IMR-90 (cell line): ENCODE results near the gene KDM4B. TPM values are rescaled to one million over a fixed set of nuclear protein-coding genes. Genes with fewer than 3 reads are reported as not detected.

Experiments used
- ATAC-seq: fragments of 200-7000 bp; cut with Tn5 transposase; 2 replicates; pipeline ENCODE4 v1.9.1; 2020; ENCODE audit warnings: low read depth, mild to moderate bottlenecking, moderate library complexity
- BruUV-seq: library from RNA; stranded (reverse); fragments of 400-500 nt; replicated peaks from 2 replicates; lab custom pipeline; 2021; lab: Mats Ljungman, UMichigan
- CTCF ChIA-PET: fragments of 300-600 bp; formaldehyde crosslinking; extraction: SDS; loops from one replicate; lab custom pipeline; 2021; ENCODE audit warnings: antibody characterized with exemption; lab: Yijun Ruan, JAX
- POLR2A ChIA-PET: fragments of 300-600 bp; sonication (Branson Sonifier 250); formaldehyde crosslinking; loops from one replicate; lab custom pipeline; 2022; ENCODE audit warnings: antibody characterized with exemption; ENCODE audit not compliant: unreplicated experiment; lab: Charles Lee
- DNase-seq: peaks from one replicate; pipeline ENCODE4 v3.0.0; 2013
- H2AFZ ChIP-seq: replicated peaks from 2 replicates; pipeline ENCODE3; 2013; ENCODE audit warnings: low read length, mild to moderate bottlenecking; ENCODE audit not compliant: poor library complexity
- H2AK5ac ChIP-seq: 2 replicates; pipeline ENCODE4 v1.6.1; 2013; ENCODE audit warnings: low read depth, low read length, inconsistent platforms
- H2AK9ac ChIP-seq: replicated peaks from 2 replicates; pipeline ENCODE3; 2013; ENCODE audit warnings: mild to moderate bottlenecking, low read depth, low read length, moderate library complexity; ENCODE audit not compliant: poor library complexity
- H2BK120ac ChIP-seq: 2 replicates; pipeline ENCODE4 v1.6.1; 2013; ENCODE audit warnings: low read depth, low read length, inconsistent platforms
- H2BK15ac ChIP-seq: 3 replicates; pipeline ENCODE4 v1.6.1; 2013; ENCODE audit warnings: low read depth, low read length, inconsistent platforms
- H2BK20ac ChIP-seq: 2 replicates; pipeline ENCODE4 v1.6.1; 2013; ENCODE audit warnings: low read depth, mild to moderate bottlenecking, inconsistent platforms, low read length, moderate library complexity
- H2BK5ac ChIP-seq: 2 replicates; pipeline ENCODE4 v1.6.1; 2013; ENCODE audit warnings: mild to moderate bottlenecking, low read depth, low read length, inconsistent platforms; ENCODE audit not compliant: poor library complexity, severe bottlenecking
- H3K14ac ChIP-seq: replicated peaks from 2 replicates; pipeline ENCODE4 v1.6.1; 2013; ENCODE audit warnings: low read depth, low read length, inconsistent platforms
- H3K18ac ChIP-seq: 2 replicates; pipeline ENCODE4 v1.6.1; 2013; ENCODE audit warnings: low read depth, low read length, control low read depth
- H3K23ac ChIP-seq: 2 replicates; pipeline ENCODE4 v1.6.1; 2013; ENCODE audit warnings: low read depth, low read length, inconsistent platforms
- H3K27ac ChIP-seq: 2 replicates; pipeline ENCODE4 v1.5.1; 2013; ENCODE audit warnings: mild to moderate bottlenecking, control low read depth, low read length; ENCODE audit not compliant: insufficient read depth
- H3K27me3 ChIP-seq: 2 replicates; pipeline ENCODE4 v1.6.1; 2013; ENCODE audit warnings: low read length; ENCODE audit not compliant: control insufficient read depth, insufficient read depth
- H3K36me3 ChIP-seq: 2 replicates; pipeline ENCODE4 v1.6.1; 2013; ENCODE audit warnings: low read length, mixed read lengths; ENCODE audit not compliant: control insufficient read depth, insufficient read depth
- H3K4ac ChIP-seq: 2 replicates; pipeline ENCODE4 v1.6.1; 2013; ENCODE audit warnings: low read depth, low read length, inconsistent platforms
- H3K4me1 ChIP-seq: 2 replicates; pipeline ENCODE4 v1.6.1; 2013; ENCODE audit warnings: low read length, mixed read lengths; ENCODE audit not compliant: control insufficient read depth, insufficient read depth
- H3K4me2 ChIP-seq: 2 replicates; pipeline ENCODE4 v1.6.1; 2013; ENCODE audit warnings: low read depth, mild to moderate bottlenecking, control low read depth, low read length, moderate library complexity
- H3K4me3 ChIP-seq: 2 replicates; pipeline ENCODE4 v1.5.1; 2013; ENCODE audit warnings: low read depth, mild to moderate bottlenecking, control low read depth, low read length, moderate library complexity; ENCODE audit not compliant: insufficient read depth
- H3K56ac ChIP-seq: 2 replicates; pipeline ENCODE4 v1.6.1; 2013; ENCODE audit warnings: low read length, inconsistent platforms; ENCODE audit not compliant: insufficient read depth; ENCODE audit errors: extremely low read depth
- H3K79me1 ChIP-seq, 2 experiments: 2 replicates each; pipeline ENCODE4 v1.6.1; 2013; ENCODE audit warnings: low read length in 2 of 2, inconsistent platforms in 1 of 2, low read depth in 1 of 2
- H3K9ac ChIP-seq: 2 replicates; pipeline ENCODE4 v1.6.1; 2013; ENCODE audit warnings: low read depth, low read length, control low read depth
- H3K9me1 ChIP-seq: 2 replicates; pipeline ENCODE4 v1.6.1; 2013; ENCODE audit warnings: low read length, inconsistent platforms; ENCODE audit not compliant: insufficient read depth
- H3K9me3 ChIP-seq: 2 replicates; pipeline ENCODE4 v1.6.1; 2013; ENCODE audit warnings: low read length; ENCODE audit not compliant: control insufficient read depth, insufficient read depth
- H4K20me1 ChIP-seq: 2 replicates; pipeline ENCODE4 v1.6.1; 2013; ENCODE audit warnings: low read length, inconsistent platforms; ENCODE audit not compliant: insufficient read depth
- H4K5ac ChIP-seq: 2 replicates; pipeline ENCODE4 v1.6.1; 2013; ENCODE audit warnings: mild to moderate bottlenecking, low read depth, low read length, control low read depth
- H4K8ac ChIP-seq, 2 experiments: 2 replicates each; pipeline ENCODE4 v1.6.1; 2013; ENCODE audit warnings: low read depth in 2 of 2, low read length in 2 of 2, control low read depth in 1 of 2, inconsistent platforms in 1 of 2
- H4K91ac ChIP-seq: 2 replicates; pipeline ENCODE4 v1.6.1; 2013; ENCODE audit warnings: low read depth, low read length, inconsistent platforms; ENCODE audit not compliant: insufficient read depth
- BHLHE40 ChIP-seq: fragments of 150-350 bp; IDR thresholded peaks from 2 replicates; pipeline ENCODE4 v1.6.1; 2016; ENCODE audit warnings: mild to moderate bottlenecking, low read depth, low read length
- CEBPB ChIP-seq: IDR thresholded peaks from 2 replicates; pipeline ENCODE4 v1.6.1; 2012; ENCODE audit warnings: low read depth, low read length, improper control_type of control experiment
- CHD1 ChIP-seq: IDR thresholded peaks from 2 replicates; pipeline ENCODE4 v1.6.1; 2012; ENCODE audit warnings: low read depth, low read length, improper control_type of control experiment
- ELK1 ChIP-seq: fragments of 150-350 bp; IDR thresholded peaks from 2 replicates; pipeline ENCODE4 v1.6.1; 2016; ENCODE audit warnings: low read depth, mild to moderate bottlenecking, low read length, moderate library complexity, borderline replicate concordance
- FOS ChIP-seq: fragments of 150-350 bp; IDR thresholded peaks from 2 replicates; pipeline ENCODE4 v1.6.1; 2016; ENCODE audit warnings: low read depth, low read length
- MAFK ChIP-seq: IDR thresholded peaks from 2 replicates; pipeline ENCODE4 v1.6.1; 2012; ENCODE audit warnings: low read depth, low read length, improper control_type of control experiment
- MAZ ChIP-seq: IDR thresholded peaks from 2 replicates; pipeline ENCODE4 v1.6.1; 2012; ENCODE audit warnings: low read depth, mild to moderate bottlenecking, low read length, improper control_type of control experiment, moderate library complexity, borderline replicate concordance
- MXI1 ChIP-seq: IDR thresholded peaks from 2 replicates; pipeline ENCODE4 v1.6.1; 2012; ENCODE audit warnings: low read depth, mild to moderate bottlenecking, low read length, moderate library complexity, borderline replicate concordance
- POLR2A ChIP-seq: IDR thresholded peaks from 2 replicates; pipeline ENCODE4 v1.6.1; 2012; ENCODE audit warnings: mild to moderate bottlenecking, low read depth, low read length
- WGBS, 2 experiments: methylation state at CpG; one replicate each; pipeline versions ENCODE4 v1.1.5 to v1.1.7; 2013; ENCODE audit warnings: missing lambda C conversion rate in 2 of 2; ENCODE audit not compliant: insufficient read length in 1 of 2; ENCODE audit errors: extremely low coverage in 2 of 2; 5-methylcytosine and 5-hydroxymethylcytosine counted together
- dilution Hi-C: fragments of 300-500 bp; cut with HindIII; formaldehyde crosslinking; loops from one replicate; pipeline ENCODE4 v1.14.3; 2018; ENCODE audit warnings: low sequenced_read_pairs; ENCODE audit not compliant: unreplicated experiment
- in situ Hi-C: fragments of 300-500 bp; cut with MboI; formaldehyde crosslinking; loops from 3 replicates; pipeline ENCODE4 v1.14.3; 2019; ENCODE audit warnings: low sequenced_read_pairs, inconsistent platforms, mixed read lengths
- intact Hi-C: fragments of 100-400 bp; cut with micrococcal nuclease; formaldehyde crosslinking; loops from 2 replicates; pipeline ENCODE4 v1.10.0; 2022
- polyA plus RNA-seq, 3 experiments: library from polyadenylated mRNA; depleted of rRNA; stranded (reverse); fragments of >200 nt; gene quantifications; 2 replicates each; pipeline ENCODE4 v1.2.3, GENCODE V29; 2012; ENCODE audit warnings: low replicate concordance in 1 of 3
- total RNA-seq: library from RNA; depleted of rRNA; stranded (reverse); fragments of >200 nt; gene quantifications from 2 replicates; pipeline ENCODE4 v1.2.3, GENCODE V29; 2012

The KDM4B gene
- total and polyA plus RNA-seq, 2 of the 4 experiments (the other 2 are of a cell fraction), result 5.0 to 17.9 TPM

- H2AK9ac ChIP-seq, result peak overlapping the region; percentile 78
- TF ChIP-seq POLR2A (peak; percentile 42; the same call in 1 of the 2 replicates), MAZ (peak; percentile 48; the same call in 1 of the 2 replicates), FOS (peak; percentile 59), MXI1 (peak; percentile 97), MAFK (no peak), CEBPB (no peak), CHD1 (no peak), ELK1 (no peak), BHLHE40 (peak; percentile 49; the same call in 1 of the 2 replicates)
- H3K4me1 ChIP-seq, result peaks cover 32% of the 10 kb centered on the region
- no peaks in the 10 kb centered on the region for H3K27me3 ChIP-seq
- H3K9ac ChIP-seq, result peak overlapping the region; percentile 45
- ATAC-seq (peak; percentile 85), DNase-seq (peak; percentile 95)
- H4K20me1 ChIP-seq, result peaks cover 80% of the 10 kb centered on the region
- peak overlapping the region; percentile 80 for H3K14ac ChIP-seq
- H3K4ac ChIP-seq, result peak overlapping the region; percentile 89
- peak overlapping the region; percentile 53 for H2BK20ac ChIP-seq
- in situ Hi-C loops, result no loop called here
- dilution Hi-C loops, result no loop called here
- H3K4me3 ChIP-seq, result no peak overlapping the region
- 29% methylated on average over 10 of the region's 36 CpGs; no CpG with 5 or more reads in 1 of the 2 experiments for WGBS, 2 experiments
- ChIA-PET CTCF (interaction anchor here (0.5 kb wide), 1 partner anchor 216 kb away, joined by 3 read pairs; no protein-coding TSS in a partner anchor), POLR2A (no interaction called here)
- peak overlapping the region; percentile 87 for H2BK120ac ChIP-seq
- H3K9me1 ChIP-seq, result peaks cover 23% of the 10 kb centered on the region
- H2AFZ ChIP-seq, result peak overlapping the region; percentile 36
- H3K79me1 ChIP-seq, result peaks cover 10 to 76% of the 10 kb centered on the region in 2 experiments
- intact Hi-C loops, result no loop called here
- BruUV-seq, result no TSS peak
- H2AK5ac ChIP-seq, result peak overlapping the region; percentile 93
- peak overlapping the region; percentile 72 for H4K91ac ChIP-seq
- peak overlapping the region; percentile 43 for H2BK5ac ChIP-seq
- no peak overlapping the region for H3K56ac ChIP-seq
- peak overlapping the region; percentile 81 for H3K27ac ChIP-seq
- peak overlapping the region; percentile 62 for H3K4me2 ChIP-seq
- no peaks in the 10 kb centered on the region for H3K9me3 ChIP-seq
- H3K18ac ChIP-seq, result peak overlapping the region; percentile 70; the same call in 1 of the 2 replicates
- H3K36me3 ChIP-seq, result no peaks in the 10 kb centered on the region
- peak overlapping the region; percentile 10; the same call in 1 of the 3 replicates for H2BK15ac ChIP-seq
- peak overlapping the region; percentile 78 for H3K23ac ChIP-seq
- H4K5ac ChIP-seq, result peak overlapping the region; percentile 25
- peak overlapping the region in 1 of 2 experiments; percentile 32; a peak in 2 of 4 replicates for H4K8ac ChIP-seq
Observed at GRCh38 chr19:4977299-4978174, 8.6 kb downstream of the KDM4B start.
